Stimulated activated CD8-positive, alpha-beta memory T cell treated with anti-CD3 and anti-CD28 coated beads, Interleukin-7, amount 100 ng/mL, for 4 hours (primary cell): ENCODE data around the gene OSCP1.

ENCODE experiments used
- DNase-seq, 2 donors: peaks; one replicate each; pipeline ENCODE4 v3.0.0-alpha.2; 2020; ENCODE audit warnings: low read depth in 2 of 2

OSCP1 gene

DNA sequence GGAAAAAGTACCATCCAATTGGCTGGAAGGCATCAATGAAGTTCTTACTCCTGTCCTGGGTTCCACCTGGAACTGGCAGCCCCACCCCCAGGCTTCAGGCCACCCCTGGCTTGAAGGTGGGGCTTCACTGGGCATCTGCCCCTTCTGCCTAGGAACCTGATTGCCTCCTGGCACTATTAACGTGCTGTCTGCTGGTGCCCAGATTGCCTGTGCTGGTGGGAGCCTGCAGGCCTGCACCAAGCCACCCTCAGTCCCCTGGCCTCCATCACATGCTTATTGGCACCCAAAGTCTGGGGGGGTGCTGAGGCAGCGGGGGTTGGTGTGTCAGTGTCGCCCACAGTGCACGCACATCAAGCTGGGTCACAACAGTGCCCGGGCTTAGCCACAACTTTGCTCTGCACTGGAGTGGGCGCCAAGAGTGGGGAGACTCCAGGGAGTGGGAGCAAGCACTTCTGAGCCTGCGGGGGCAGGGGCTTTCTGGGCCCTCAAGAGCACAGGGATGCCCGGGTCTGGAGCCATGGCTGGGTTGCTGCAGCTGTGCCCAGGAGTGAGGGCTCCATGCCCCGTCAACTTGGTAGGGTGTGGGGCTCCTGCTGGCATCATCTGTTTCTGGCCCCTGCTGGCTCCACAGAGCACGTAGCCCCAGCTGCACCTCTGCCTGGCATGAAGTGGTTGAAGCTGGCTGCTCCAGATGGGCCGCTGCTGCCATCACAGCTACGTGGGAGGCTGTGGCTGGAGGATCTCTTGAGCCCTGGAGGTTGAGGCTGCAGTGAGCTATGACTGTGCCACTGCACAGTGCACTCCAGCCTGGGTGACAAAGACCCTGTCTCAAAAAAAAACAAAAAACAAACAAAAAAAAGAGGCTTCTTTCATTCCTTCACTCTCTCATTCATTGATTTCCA lies 48.4 kb downstream of the OSCP1 start:
- no peak for DNase-seq

DNA sequence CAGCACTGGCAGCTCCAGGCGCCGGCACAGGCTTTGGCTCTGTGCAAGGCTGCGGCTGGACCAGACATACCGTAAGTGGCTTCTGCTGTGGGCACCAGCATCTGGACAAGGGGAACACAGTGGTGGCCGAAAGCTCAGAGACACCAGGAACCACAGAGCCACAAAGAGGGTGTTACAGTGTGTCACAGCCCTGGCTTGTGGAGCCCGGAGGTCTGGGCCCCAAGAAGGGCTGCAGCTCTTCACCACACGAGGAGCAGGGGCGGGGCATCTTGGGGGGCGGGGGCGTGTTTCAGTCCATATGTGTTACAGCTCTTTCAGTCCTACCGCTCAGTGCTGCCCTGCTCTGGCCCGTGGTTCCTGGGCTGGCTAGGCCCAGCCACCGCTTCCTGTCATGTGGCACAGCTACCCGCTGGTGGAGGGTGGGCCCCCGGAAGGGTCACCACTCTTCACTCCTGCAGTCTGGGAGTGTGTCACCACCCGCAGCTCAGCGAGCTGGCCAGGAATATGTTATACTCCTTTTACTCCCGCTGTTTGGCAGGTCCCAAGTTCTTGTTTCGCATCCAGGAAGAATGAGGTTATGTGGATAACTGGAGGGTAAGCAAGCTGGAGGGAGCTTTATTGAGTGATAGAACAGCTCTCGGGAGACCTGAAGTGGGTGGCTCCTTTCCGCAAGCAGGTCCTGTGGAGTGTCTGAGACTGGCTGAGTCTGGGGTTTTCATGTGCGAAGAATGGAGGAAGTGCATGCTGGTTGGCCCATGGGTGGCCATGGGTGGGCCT lies 49.2 kb downstream of the OSCP1 start:
- peak; percentile 38 to 54 for DNase-seq

DNA sequence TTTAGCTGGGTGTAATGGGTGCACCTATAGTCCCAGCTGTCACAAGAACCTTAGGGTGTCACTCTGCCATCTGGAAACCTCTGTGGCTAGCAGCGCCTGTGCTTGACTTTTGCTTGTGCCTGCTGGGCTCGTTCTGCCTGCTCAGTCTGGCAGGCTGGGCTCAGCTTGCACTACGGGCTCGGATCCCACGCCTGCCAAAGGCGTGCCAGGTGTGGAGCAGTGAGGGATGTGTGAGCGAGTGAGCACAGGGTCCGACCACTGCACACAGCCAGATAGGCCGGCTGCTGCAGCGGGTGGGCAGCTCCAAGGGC lies 49.8 kb downstream of the OSCP1 start:
- DNase-seq: no peak

DNA sequence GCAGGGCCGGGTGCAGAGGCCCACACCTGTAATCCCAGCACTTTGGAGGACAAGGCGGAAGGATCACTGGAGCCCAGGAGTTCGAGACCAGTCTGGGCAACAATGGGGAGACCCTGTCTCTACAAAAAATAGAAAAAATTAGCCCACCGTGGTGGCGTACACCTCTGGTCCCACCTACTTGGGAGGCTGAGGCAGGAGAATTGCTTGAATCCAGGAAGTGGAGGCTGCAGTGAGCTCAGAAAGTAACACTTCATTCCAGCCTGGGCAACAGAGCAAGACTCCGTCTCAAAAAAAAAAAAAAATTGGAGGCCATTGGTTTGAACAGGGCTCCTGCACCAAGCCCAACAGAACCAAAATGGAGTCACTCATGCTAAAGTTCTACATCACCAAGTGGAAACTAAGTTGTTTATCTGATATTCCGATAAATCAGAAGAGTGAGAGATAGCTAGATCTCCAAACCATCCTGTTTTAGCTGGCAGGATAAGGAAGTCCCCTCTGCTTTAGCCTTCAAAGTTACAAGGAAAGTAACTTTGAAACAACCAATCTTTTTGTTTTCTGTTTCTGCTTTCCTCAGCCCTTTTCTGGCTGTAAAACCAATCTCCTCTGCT lies 51.8 kb downstream of the OSCP1 start:
- DNase-seq: no peak

DNA sequence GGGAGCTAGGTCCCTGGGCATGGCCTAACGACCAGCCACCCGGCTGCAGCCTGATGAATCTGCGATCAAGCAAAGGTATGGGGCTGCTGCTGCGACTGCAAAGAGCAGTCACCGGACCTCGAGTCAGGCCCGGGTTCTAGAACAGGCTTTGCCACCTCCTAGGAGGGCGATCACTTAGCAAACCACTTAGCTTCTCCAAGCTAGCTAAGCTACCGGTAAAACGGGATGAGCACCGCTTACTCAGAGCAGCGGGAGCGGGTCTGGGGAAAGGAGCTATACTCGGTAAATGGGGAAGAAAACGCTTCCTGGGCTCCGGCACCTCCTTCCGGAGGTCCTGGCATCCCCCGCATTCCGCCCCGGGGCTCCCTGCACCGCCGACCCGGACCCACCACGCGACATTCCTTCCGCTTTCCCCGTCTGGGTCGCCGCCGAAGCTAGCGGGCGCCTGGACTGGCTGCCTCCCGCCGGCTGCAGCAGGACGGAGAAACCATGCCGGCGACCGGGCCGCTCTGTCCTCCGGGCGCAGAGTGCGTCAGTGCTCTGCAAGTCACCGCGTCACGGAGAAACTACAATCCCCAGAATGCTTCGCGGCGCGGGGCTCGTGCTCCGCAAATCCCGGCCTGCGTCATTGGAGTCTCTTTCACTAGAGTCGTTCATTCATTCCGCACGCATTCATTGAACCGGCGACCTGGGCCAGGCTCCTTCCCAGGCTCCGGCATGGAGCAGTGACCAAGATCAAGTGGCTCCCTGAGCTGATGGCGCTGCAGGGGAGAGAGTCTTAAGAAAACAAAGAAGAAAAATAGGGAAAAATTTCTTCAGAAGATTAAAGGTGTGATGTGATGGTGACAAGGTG lies 52.6 kb downstream of the OSCP1 start, which contains the start of gene LSM10:
TSS of gene LSM10 (minus strand) at position 531 of the 853 bp plus-strand sequence. CDS start 3,779 bp downstream, outside the sequence.
- peak; percentile 81 to 85 for DNase-seq

DNA sequence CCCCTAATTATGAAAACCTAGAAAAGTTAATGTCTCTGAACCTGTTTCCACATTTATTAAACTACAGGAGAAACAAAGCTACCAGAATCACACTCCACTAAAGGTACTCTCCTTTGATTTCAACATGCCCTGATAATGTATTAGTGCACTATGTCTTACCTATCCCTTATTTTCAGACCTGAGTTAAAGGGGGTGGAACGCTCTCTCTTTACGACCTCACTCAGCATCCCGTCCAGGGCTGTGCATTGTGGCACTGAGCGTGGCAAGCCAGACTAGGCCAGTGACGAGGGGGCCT lies 53.2 kb downstream of the OSCP1 start:
- DNase-seq: no peak

DNA sequence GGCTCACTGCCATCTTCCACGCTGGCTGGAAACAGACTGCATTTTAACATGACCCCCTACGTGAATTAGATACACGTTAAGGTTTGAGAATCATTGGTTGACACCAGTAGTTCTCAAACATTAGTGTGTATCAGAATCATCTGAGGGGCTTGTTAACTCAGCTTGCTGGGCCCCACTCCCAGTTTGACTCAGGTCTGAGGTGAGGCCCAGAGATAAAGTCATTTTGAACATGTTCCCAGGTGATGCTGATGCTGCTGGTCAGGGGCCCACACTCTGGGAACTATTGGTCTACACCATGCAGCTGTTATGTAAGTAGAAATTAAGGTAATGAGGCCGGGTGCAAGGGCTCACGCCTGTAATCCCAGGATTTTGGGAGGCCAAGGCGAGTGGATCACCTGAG lies 53.9 kb downstream of the OSCP1 start:
- no peak for DNase-seq

DNA sequence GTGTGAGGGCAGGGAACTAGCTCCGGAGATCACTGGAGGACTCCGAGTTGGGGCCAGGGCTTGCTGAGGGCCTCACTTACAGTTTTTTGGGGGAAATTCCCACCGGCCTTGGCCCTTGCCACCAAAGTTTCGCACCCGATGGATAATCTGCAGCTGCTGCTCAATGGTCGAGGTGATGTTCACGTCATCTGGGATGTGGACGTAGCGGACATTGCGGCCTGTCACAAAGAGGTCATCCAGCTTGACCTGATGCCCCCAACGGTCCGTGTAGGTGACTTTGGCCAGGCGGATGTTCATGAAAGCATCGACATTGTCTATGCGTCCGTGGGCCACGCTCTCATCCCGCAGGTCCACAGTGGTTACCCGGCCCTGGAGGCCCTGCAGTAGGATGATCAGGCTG lies 56.6 kb downstream of the OSCP1 start:
- DNase-seq: no peak

DNA sequence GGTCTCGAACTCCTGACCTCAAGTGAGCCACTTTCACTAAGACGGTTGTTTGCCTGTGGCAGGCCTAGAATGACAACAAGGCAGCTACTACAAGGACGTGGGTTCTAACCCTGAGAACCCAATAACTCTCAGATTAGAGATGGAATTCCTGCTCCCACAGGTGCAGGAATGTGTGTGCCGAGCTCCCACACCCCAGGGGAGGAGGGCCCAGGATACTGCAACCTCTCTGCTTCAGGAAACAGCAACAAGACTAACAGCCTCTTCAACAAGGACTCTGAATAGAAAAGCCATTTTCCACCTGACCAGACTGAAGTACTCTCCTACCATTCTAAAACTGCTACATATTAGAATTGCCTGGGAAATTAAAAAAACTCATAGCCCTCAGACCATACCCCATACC lies 57.4 kb downstream of the OSCP1 start:
- DNase-seq: no peak

DNA sequence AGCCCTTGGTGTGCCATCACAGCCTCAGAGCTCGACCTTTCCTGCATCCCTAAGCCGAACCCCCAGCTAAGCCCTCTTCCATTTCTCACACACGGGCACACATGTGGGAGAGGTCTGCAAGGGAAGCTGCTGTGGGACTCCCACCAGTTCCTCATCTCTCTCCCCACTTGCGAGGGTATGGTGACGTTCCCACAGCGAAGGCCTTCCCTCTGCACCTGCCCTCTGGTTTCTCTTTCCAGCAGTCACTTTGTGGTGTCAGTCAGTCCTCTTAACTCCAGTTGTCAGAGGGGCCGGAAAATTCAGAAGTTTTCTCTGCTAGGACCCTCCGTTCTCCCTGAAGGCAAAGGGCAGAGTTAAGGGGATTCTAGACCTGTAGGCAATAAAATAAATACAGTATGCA lies 59.0 kb downstream of the OSCP1 start:
- no peak for DNase-seq

DNA sequence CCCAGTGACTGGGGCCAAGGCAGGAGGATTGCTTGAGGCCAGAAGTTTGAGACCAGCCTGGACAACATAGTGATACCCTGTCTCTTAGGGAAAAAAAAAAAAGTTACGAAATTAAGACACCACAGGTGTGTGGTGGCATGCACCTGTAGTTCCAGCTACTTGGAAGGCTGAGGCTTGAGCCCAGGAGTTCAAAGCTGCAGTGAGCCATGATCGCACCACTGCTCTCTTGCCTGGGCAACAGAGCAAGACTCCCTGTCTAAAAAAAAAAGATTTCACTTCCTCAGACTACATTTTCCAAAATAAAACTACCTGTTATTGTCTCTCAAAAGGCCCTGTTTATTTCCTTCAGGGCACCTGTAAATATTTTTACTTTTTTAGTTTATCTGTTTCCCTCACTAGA lies 59.8 kb downstream of the OSCP1 start:
- no peak for DNase-seq

DNA sequence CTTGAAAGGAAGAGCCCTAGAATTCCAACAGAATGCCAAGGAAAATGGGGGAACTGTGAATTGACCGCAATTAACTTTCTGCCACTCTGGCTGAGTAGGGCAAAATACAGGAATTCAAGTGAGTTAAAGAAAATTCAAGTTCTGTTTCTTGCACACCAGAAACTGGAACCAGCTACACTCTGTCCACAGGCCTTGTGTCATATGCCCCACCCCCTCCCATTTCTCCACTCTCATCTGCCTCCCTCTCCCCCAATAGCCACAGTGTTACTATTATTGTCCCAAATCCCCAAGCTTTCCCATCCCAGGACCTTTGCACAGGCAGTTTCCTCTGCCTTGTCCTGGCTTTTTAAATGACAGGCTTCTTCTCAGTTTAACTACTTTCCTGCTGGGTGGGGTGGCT lies 60.3 kb downstream of the OSCP1 start:
- no peak for DNase-seq

DNA sequence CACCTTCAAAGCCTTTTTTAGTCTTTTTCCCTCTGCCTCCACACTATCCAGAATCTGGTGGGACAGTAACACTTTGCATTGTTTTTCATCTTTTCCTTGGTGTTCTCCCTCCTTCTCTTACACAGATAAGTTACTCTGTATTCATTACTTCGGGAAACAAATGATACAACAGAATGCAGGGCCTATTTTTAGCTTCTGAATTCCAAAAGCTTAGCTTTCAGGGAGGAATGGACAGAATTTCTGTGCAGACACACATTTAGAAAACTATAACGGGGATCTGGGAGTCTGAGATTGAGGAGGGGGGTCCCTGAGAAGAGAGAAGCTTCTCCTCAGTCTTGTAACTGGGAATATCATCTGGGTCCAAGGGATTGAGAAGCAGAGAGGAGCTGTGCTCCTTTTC lies 61.0 kb downstream of the OSCP1 start:
- DNase-seq: no peak

DNA sequence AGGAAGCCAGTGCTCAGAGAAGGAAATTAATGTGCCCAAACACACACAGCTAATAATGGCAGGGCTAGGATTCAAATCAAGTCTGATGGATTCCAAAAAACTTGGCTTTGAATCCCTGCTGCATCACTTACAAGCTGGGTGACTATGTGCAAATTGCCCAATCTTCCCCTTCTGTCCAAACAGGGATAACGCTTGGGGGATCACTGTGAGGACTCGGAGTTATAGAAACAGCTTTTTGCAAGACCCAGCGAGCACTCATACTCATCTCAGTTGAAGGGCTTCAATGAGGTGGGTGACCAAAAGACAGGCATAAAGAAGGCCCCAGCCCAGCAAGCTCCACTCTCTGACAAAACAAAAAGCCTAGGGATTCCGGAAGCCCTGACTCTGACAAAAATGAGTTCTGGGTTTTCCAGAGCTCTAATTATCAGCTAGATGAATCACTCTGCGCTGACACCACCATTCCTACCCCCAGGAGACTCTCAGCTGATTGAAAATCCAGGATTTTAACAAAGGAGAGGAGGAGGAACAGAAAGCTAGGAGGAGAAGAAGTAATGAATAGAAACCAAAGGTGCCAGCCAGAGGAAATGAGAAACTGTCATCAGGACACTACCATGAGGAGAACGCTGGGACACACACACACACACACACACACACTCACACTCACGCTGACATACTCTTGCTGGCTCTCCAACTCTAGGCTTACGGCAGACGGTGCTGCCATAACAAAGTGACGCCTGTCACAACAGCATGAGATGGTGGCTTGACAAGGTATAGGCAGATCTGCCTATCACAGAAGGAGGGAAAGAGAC lies 62.9 kb downstream of the OSCP1 start:
- DNase-seq: no peak

DNA sequence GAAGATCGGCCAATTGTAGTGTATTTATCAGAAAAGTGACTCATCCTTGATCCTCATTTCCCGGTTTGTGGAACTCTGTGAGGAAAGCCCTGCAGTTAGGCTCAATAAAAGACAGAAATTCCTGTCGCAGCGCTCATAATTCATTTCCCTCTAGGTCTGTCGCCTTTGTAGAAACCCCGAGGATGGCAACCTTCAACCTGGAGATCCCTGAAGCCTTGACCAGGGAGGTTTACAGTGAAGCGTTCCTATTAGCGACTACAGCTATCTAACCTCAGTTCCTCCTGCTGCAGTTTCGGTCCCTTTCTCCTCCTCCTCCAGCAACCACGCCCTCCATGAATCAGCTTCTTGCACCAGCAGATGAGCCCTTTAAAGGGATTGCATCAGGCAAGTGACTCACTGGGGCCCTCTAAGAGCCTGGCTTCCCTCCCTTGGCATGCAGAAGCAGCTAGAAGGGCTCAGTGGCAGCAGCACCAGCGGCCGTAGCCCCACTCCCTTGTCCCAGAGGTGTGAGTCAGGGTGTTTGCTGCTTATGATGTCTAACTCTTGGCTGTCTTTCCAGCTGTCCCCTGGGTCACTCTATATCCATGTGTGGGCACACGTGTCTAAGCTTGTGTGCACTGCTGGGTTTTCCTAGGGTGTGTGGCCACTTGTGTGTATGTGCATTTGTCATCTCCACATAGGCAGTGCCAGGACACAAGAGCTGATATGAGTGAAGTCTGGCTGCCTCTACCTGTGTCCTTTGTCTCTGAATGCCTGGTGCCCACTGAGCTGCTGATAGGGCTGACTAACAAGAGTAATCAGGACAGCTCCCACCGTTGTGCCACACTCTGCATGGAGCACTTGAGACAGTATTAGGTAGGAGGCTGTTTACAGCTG lies 63.7 kb downstream of the OSCP1 start:
- peak; percentile 88 to 94 for DNase-seq

DNA sequence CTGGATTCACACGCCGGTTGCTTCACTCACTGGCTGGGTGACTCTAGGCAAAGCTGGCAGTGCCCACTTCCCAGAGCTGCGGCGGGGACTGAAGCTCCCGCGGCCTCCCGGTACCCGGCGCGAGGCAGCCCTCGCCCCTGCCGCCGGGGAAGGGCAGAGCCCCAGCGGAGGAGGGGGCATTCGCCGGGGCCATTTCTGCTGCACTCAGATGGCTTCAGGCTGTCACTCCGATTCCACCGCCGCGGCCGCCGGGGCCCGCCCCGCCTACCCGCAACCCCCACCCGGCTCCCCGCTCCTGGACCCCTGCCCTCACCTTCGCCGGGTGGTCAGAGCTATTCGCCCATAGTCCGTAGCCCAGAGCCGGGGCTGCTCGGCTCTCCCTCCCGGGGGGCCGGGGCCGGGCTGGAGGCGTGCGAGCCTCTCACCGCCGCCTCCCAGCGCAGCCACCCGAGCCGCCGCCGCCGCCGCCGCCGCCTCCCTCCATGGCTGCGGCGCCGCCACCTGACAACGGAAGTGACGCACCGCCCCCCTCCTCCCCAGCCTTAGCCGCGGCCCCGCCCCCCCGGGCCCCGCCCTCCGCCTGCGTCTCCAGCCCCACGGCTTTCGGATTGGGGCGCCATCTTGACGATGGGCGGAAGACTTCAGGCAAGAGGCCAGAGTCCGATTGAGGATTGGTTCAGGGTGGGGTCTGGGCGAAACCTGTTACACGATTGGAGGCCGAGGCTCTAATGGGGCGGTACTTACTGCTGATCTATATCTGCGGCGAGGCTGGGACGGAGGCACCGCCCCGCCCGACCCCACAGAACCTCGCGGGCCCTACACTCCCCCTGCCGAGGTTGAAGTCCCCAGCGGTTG lies 64.6 kb downstream of the OSCP1 start, which contains the start of gene STK40:
TSS of gene STK40 (minus strand) at position 515 of the 855 bp plus-strand sequence. CDS start 24,592 bp downstream, outside the sequence.
- DNase-seq: peak; percentile 98

DNA sequence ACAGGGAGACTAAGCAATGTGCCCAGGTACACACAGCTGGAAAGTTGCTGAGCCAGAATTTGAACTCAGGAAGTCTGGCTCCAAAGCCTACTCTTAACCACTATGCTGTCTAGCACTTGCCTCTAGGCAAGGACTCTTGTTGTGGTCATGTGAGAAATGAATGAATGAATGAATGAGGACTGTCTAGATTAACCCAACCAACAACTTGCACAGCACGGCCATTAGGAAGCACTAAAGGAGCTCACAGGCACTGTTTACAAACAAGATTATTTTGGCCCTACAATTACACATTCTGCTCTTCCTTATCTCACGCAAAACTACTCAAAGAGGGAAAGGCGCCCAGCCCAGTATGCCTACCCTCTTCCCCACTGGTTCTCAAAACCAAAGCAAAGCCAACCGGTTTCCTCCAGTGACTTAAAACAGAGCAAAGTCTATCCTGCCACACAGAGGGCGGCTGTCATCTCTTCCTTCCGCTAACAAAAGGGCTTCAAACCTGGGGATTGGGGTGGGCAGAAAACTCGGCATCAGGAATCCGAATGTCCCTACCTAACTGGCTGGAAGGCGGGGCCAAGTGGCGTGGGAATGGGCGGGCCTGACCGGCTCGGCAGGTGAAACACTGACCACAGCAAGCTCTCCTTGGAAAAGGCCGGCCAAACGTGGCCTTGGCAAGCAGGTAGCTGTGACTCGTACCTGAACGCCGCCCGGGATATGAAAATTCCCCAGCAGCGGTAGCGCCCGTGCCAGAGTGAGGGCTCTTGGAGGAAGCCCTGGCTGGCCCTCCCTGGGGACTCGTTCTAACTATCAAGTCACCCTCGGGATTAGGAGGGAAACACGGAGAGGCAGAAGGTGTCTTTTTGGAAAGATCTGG lies 65.5 kb downstream of the OSCP1 start:
- no peak for DNase-seq

DNA sequence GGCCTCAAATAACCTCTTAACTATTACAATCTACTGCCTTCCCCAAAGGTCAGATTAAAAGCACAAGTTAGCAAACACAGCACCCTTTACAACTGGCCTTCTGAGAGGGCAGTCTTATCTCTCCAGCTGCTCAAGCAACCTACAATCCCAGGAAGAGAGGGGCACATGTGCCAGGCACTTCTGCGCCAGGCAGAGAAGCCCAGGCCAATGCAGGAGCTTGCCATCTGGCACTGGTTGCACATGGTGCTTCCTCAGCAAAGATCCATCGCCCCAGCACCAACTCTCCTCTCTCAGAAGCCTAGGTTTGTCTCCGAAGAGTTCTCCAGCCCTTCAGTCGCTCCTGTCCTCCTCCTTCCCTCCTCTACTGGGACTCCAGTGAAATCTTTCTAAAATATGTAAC lies 67.0 kb downstream of the OSCP1 start:
- DNase-seq: no peak
